CD4-positive, alpha-beta T cell treated with Interleukin-21 for 1 hour (primary cell): Measurements from ENCODE around the gene C3orf20.
"Not testable (repeated sequence)": the region's sequence is repeated elsewhere in the genome, so short reads cannot be mapped to it uniquely, and the experiment has no call there.

Experiments used
- DNase-seq: peaks from one replicate; pipeline ENCODE4 v3.0.0-alpha.2; 2020

C3orf20 gene

GRCh38 chr3:14701676-14702075, 26.7 kb downstream of the C3orf20 start:
- DNase-seq: no peak

- DNase-seq: no peak
Measured at GRCh38 chr3:14703128-14703750, 28.3 kb downstream of the C3orf20 start.

GRCh38 chr3:14703791-14704190, 28.9 kb downstream of the C3orf20 start:
- DNase-seq: no peak

- DNase-seq: no peak
Measured at GRCh38 chr3:14706096-14706495, 31.2 kb downstream of the C3orf20 start.

GRCh38 chr3:14716591-14716990, 41.6 kb downstream of the C3orf20 start:
- no peak for DNase-seq

- no peak for DNase-seq
Measured at GRCh38 chr3:14717307-14717706, 42.4 kb downstream of the C3orf20 start.

GRCh38 chr3:14718539-14718938, 43.6 kb downstream of the C3orf20 start:
- DNase-seq: no peak

- DNase-seq: no peak
Measured at GRCh38 chr3:14719006-14719405, 44.1 kb downstream of the C3orf20 start.

GRCh38 chr3:14721126-14721864, 46.4 kb downstream of the C3orf20 start:
- DNase-seq: no peak

GRCh38 chr3:14725013-14725412, 50.1 kb downstream of the C3orf20 start:
- DNase-seq: no peak

- DNase-seq: no peak
Measured at GRCh38 chr3:14725564-14726440, 50.9 kb downstream of the C3orf20 start.

- DNase-seq: no peak
Measured at GRCh38 chr3:14726441-14726780, 51.5 kb downstream of the C3orf20 start.

GRCh38 chr3:14728113-14728512, 53.2 kb downstream of the C3orf20 start:
- DNase-seq: no peak

- DNase-seq: no peak
Measured at GRCh38 chr3:14730703-14731382, 55.9 kb downstream of the C3orf20 start.

GRCh38 chr3:14740983-14741382, 66.0 kb downstream of the C3orf20 start:
- no peak for DNase-seq

GRCh38 chr3:14741510-14741909, 66.6 kb downstream of the C3orf20 start:
- DNase-seq: no peak

GRCh38 chr3:14744556-14744955, 69.6 kb downstream of the C3orf20 start:
- DNase-seq: no peak

GRCh38 chr3:14750650-14751049, 75.7 kb downstream of the C3orf20 start:
- DNase-seq: no peak

GRCh38 chr3:14752979-14753378, 78.0 kb downstream of the C3orf20 start:
- DNase-seq: not testable (repeated sequence)

GRCh38 chr3:14757153-14757700, 82.3 kb downstream of the C3orf20 start:
- no peak for DNase-seq

GRCh38 chr3:14758297-14758696, 83.4 kb downstream of the C3orf20 start:
- DNase-seq: no peak

- no peak for DNase-seq
Measured at GRCh38 chr3:14758959-14759358, 84.0 kb downstream of the C3orf20 start.

- no peak for DNase-seq
Measured at GRCh38 chr3:14760185-14760584, 85.2 kb downstream of the C3orf20 start.
